ENCODE data around the gene MARCHF9.
"Not testable (repeated sequence)": the region's sequence is repeated elsewhere in the genome, so short reads cannot be mapped to it uniquely, and the experiment has no call there.

Gene MARCHF9

GRCh38 chr12:57772429-57773322 lies 17.8 kb downstream of the MARCHF9 start, which contains the start of gene EEF1AKMT3:
EEF1AKMT3 (plus strand) TSS chr12:57772614; CDS start chr12:57772725, 111 bp downstream.
- DNase-seq: no peak

GRCh38 chr12:57774634-57775033 lies 19.7 kb downstream of the MARCHF9 start:
- DNase-seq: not testable (repeated sequence)

GRCh38 chr12:57775044-57775443 lies 20.1 kb downstream of the MARCHF9 start:
- no peak for DNase-seq

- no peak for DNase-seq
Observed at GRCh38 chr12:57775563-57776246, 20.8 kb downstream of the MARCHF9 start.

GRCh38 chr12:57776247-57776587 lies 21.3 kb downstream of the MARCHF9 start:
- no peak for DNase-seq

- no peak for DNase-seq
Observed at GRCh38 chr12:57777367-57777766, 22.5 kb downstream of the MARCHF9 start.

GRCh38 chr12:57777911-57778310 lies 23.0 kb downstream of the MARCHF9 start:
- DNase-seq: no peak

GRCh38 chr12:57779736-57780135 lies 24.8 kb downstream of the MARCHF9 start:
- no peak for DNase-seq

GRCh38 chr12:57780284-57780897 lies 25.5 kb downstream of the MARCHF9 start:
- DNase-seq: no peak

- DNase-seq: no peak
Observed at GRCh38 chr12:57781244-57781643, 26.3 kb downstream of the MARCHF9 start.

GRCh38 chr12:57781801-57782200 lies 26.9 kb downstream of the MARCHF9 start:
- DNase-seq: no peak

GRCh38 chr12:57782243-57782607 lies 27.3 kb downstream of the MARCHF9 start:
- no peak for DNase-seq

- peak; percentile 81 for DNase-seq
Observed at GRCh38 chr12:57782608-57783465, 27.9 kb downstream of the MARCHF9 start, which contains the start of gene TSFM. TSFM (plus strand) TSS chr12:57782787; CDS start chr12:57782802, 15 bp downstream.

- DNase-seq: no peak
Observed at GRCh38 chr12:57783466-57783801, 28.5 kb downstream of the MARCHF9 start.

GRCh38 chr12:57783861-57784260 lies 29.0 kb downstream of the MARCHF9 start:
- DNase-seq: no peak

GRCh38 chr12:57793920-57794319 lies 39.0 kb downstream of the MARCHF9 start:
- no peak for DNase-seq

- DNase-seq: no peak
Observed at GRCh38 chr12:57795354-57795753, 40.5 kb downstream of the MARCHF9 start.

- no peak for DNase-seq
Observed at GRCh38 chr12:57796996-57797395, 42.1 kb downstream of the MARCHF9 start.

GRCh38 chr12:57797933-57798332 lies 43.0 kb downstream of the MARCHF9 start:
- DNase-seq: no peak

GRCh38 chr12:57800965-57801364 lies 46.1 kb downstream of the MARCHF9 start:
- DNase-seq: no peak

GRCh38 chr12:57802607-57803006 lies 47.7 kb downstream of the MARCHF9 start:
- no peak for DNase-seq

GRCh38 chr12:57803319-57803893 lies 48.5 kb downstream of the MARCHF9 start:
- DNase-seq: no peak

Measured in NCI-H526 treated with DMSO at 0.1 percent for 48 hours (cell line).